ENCODE measurements around the gene SMIM34.
"Not testable (repeated sequence)": the region's sequence is repeated elsewhere in the genome, so short reads cannot be mapped to it uniquely, and the experiment has no call there.

Gene SMIM34, protein sequence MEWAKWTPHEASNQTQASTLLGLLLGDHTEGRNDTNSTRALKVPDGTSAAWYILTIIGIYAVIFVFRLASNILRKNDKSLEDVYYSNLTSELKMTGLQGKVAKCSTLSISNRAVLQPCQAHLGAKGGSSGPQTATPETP

DNA sequence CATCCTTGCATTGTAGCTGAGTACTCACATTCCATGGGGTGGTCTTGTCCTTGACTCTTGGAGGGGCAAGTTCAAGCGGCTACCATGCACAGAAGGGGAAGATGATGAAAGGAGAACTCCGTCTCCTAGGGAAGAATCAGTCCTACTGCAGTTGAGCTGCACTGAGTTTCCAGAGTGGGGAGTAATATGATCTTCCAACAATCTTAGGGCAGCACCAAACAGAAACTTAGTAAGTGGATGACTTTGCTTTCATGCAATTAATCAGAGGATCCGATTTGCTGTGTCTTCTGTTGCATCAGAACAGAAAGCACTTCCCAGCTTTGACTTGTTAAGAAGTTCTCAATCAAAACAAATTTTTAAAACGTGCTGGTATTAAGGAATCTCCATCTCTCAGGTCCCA lies at the start of gene SMIM34:
Gene SMIM34 (minus strand): TSS at position 147 of the 400 bp plus-strand sequence. CDS start 112 bp downstream, at position 35.
- not testable (repeated sequence) for TF ChIP-seq GATA2, GATA3 (IDR thresholded peaks at IDR 0.05; ENCODE audit: low read depth, low read length)

DNA sequence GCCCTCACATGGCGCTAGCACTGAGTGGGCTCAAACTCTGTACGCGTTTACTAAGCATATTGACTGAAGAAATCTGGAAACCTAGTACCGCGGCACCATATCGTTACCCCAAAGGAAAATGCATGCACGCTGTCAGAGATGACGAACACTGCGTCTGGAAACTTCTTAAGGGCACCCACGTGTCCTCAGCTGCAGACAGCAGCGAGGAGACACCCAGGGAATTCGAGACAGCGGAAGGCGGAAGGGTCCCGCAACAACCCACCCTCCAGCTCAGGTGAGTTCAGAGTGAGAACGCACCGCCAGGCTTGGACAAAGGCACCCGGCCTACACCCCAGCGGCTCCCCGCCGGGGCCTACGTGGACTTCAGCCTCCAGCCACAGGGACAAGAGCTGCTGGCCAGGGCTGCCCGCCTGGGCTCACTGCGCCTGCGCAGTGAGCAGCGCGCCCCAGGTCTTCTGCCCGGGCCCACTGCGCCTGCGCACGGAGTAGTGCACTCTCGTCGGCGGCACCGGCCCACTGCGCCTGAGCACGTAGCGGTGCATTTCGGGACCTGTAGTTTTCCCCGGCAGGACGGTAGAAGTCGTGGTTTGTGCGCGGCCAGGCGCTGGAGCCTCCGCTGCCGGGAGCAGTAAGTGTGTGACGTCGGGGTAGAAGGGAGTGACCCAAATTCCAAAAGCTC lies 48.7 kb downstream of the SMIM34 start, which contains the start of gene SMIM11:
Gene SMIM11 (plus strand): TSS at position 568 of the 679 bp plus-strand sequence. CDS start 3,998 bp downstream, outside the sequence.
- TF ChIP-seq GATA3, GATA2 (IDR thresholded peaks at IDR 0.05; ENCODE audit: low read depth, low read length): not testable (repeated sequence)

DNA sequence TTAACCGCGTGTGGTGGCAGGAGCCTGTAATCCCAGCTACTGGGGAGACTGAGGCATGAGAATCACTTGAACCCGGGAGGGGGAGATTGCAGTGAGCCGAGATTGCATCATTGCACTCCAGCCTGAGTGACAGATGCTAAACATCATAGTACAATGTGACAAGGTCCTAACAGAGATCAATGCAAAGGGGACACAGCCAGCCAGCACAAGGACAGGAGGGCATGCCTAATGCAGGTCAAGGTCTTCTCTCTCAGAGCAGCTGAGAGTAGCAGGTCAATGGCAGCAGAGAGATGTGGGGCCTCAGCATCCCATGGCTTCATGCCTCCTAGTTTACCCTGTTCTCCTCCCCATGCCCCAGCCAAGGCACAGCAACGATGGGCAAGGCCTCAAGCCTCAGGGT lies 51.4 kb downstream of the SMIM34 start:
- no peak for TF ChIP-seq GATA2 (IDR thresholded peaks at IDR 0.05; ENCODE audit: low read depth, low read length)
- TF ChIP-seq GATA3 (IDR thresholded peaks at IDR 0.05; ENCODE audit: low read depth, low read length): no peak

DNA sequence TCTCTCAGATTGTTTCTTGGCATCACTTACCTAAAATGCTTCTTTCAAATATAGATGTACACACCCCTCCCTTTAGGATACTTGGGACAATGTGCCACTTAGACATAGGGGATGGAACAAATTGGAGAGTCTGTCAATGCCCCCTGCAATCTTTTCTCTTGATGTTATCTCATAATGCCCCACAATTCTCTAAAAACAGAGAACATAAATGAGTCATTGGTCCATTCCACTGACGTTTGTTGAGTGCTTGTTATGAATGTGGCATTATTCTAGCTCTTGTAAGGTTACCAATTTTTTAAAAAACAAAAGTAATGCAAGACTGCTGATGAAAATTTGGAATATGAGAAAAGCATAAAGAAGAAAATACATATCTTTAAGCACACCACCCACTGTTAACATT lies 54.0 kb downstream of the SMIM34 start:
- TF ChIP-seq GATA2 (IDR thresholded peaks at IDR 0.05; ENCODE audit: low read depth, low read length): no peak
